DMS 273 (cell line): Measurements from ENCODE around the gene TENT5A.

ENCODE experiments used
- DNase-seq: peaks from one replicate; lab custom pipeline; 2025; ENCODE audit not compliant: unreplicated experiment; lab: John Stamatoyannopoulos, UW

Gene TENT5A

GRCh38 chr6:81772741-81773140, 20.3 kb upstream of the TENT5A start:
- no peak for DNase-seq

- DNase-seq: no peak
These were observed 18.6 kb upstream of the TENT5A start for GRCh38 chr6:81771097-81771496.

- no peak for DNase-seq
These were observed 17.9 kb upstream of the TENT5A start for GRCh38 chr6:81770381-81770780.

- no peak for DNase-seq
These were observed 17.3 kb upstream of the TENT5A start for GRCh38 chr6:81769824-81770223.

- no peak for DNase-seq
These were observed 15.9 kb upstream of the TENT5A start for GRCh38 chr6:81768150-81768942.

GRCh38 chr6:81767163-81767891, 14.8 kb upstream of the TENT5A start:
- DNase-seq: no peak

GRCh38 chr6:81766482-81767069, 14.1 kb upstream of the TENT5A start:
- no peak for DNase-seq

- no peak for DNase-seq
These were observed 12.1 kb upstream of the TENT5A start for GRCh38 chr6:81764531-81764930.

GRCh38 chr6:81763968-81764367, 11.5 kb upstream of the TENT5A start:
- no peak for DNase-seq

GRCh38 chr6:81763051-81763450, 10.6 kb upstream of the TENT5A start:
- no peak for DNase-seq

GRCh38 chr6:81762606-81763005, 10.1 kb upstream of the TENT5A start:
- DNase-seq: no peak

- DNase-seq: no peak
These were observed 9.7 kb upstream of the TENT5A start for GRCh38 chr6:81762132-81762531.

GRCh38 chr6:81761197-81761596, 8.7 kb upstream of the TENT5A start:
- DNase-seq: no peak

- DNase-seq: no peak
These were observed 7.3 kb upstream of the TENT5A start for GRCh38 chr6:81759782-81760181.

- no peak for DNase-seq
These were observed 5.7 kb upstream of the TENT5A start for GRCh38 chr6:81758221-81758620.

GRCh38 chr6:81756690-81757089, 4.2 kb upstream of the TENT5A start:
- DNase-seq: peak; percentile 11

GRCh38 chr6:81755551-81755950, 3.1 kb upstream of the TENT5A start:
- DNase-seq: no peak

- DNase-seq: no peak
These were observed 2.4 kb upstream of the TENT5A start for GRCh38 chr6:81754906-81755305.

GRCh38 chr6:81753711-81754577, 1.5 kb upstream of the TENT5A start:
- DNase-seq: peak; percentile 83

GRCh38 chr6:81752921-81753710, 635 bp upstream of the TENT5A start:
- DNase-seq: peak; percentile 84
